H1 (cell line): ENCODE results near the gene CACNA1D. TPM values are rescaled to one million over a fixed set of nuclear protein-coding genes. Genes with fewer than 3 reads are reported as not detected.
A peak's percentile ranks its signal among the peaks of the same experiment; 100 is the strongest.

Source experiments
- CTCF ChIA-PET: fragments of 300-600 bp; sonication (Branson Sonifier 250); formaldehyde crosslinking; loops from one replicate; lab custom pipeline; 2021; ENCODE audit not compliant: partially characterized antibody; lab: Charles Lee
- POLR2A ChIA-PET: fragments of 300-600 bp; sonication (Branson Sonifier 250); formaldehyde crosslinking; loops from one replicate; lab custom pipeline; 2021; ENCODE audit warnings: inconsistent platforms; ENCODE audit not compliant: partially characterized antibody; lab: Charles Lee
- DNase-seq, 2 experiments: peaks; one replicate each; pipeline versions ENCODE4 v3.0.0 to v3.0.0-alpha.2; 2010 to 2022; ENCODE audit warnings: low spot score in 2 of 2, low read depth in 1 of 2, mixed read lengths in 1 of 2
- FAIRE-seq: peaks from 2 replicates; lab custom pipeline; 2011; peaks lifted over from hg19 to GRCh38; lab: Jason Lieb, UNC
- H2AFZ ChIP-seq: 2 replicates; pipeline ENCODE4 v1.8.1; 2012; ENCODE audit warnings: low read length, inconsistent platforms
- H2AK5ac ChIP-seq: 2 replicates; pipeline ENCODE4 v1.6.1; 2013; ENCODE audit warnings: low read depth, low read length
- H2BK120ac ChIP-seq: replicated peaks from 2 replicates; pipeline ENCODE3; 2013; ENCODE audit warnings: low read depth, low read length, inconsistent platforms
- H2BK12ac ChIP-seq: 2 replicates; pipeline ENCODE4 v1.6.1; 2013; ENCODE audit warnings: low read depth, low read length
- H2BK15ac ChIP-seq: 2 replicates; pipeline ENCODE4 v1.6.1; 2013; ENCODE audit warnings: low read length
- H2BK20ac ChIP-seq: 2 replicates; pipeline ENCODE4 v1.6.1; 2013; ENCODE audit warnings: low read length
- H2BK5ac ChIP-seq: 2 replicates; pipeline ENCODE4 v1.6.1; 2013; ENCODE audit warnings: low read depth, low read length
- H3K14ac ChIP-seq: 2 replicates; pipeline ENCODE4 v1.6.1; 2013; ENCODE audit warnings: inconsistent platforms; ENCODE audit not compliant: insufficient read length
- H3K18ac ChIP-seq: 2 replicates; pipeline ENCODE4 v1.6.1; 2013; ENCODE audit warnings: low read length; ENCODE audit errors: extremely low read depth
- H3K23ac ChIP-seq: 2 replicates; pipeline ENCODE4 v1.6.1; 2013; ENCODE audit warnings: inconsistent platforms; ENCODE audit not compliant: insufficient read length
- H3K23me2 ChIP-seq: 2 replicates; pipeline ENCODE4 v1.6.1; 2013; ENCODE audit warnings: low read depth, low read length
- H3K27ac ChIP-seq: 2 replicates; pipeline ENCODE4 v1.6.1; 2011; ENCODE audit warnings: low read depth, low read length, inconsistent platforms
- H3K27me3 ChIP-seq, 4 experiments: replicated peaks in 1 of 4; 1 replicate in 1 of 4; 2 replicates in 3 of 4; pipeline versions ENCODE4 v1.6.1 to v1.8.1; 2011 to 2013; ENCODE audit warnings: low read length in 3 of 4, mild to moderate bottlenecking in 3 of 4, inconsistent platforms in 2 of 4, mixed read lengths in 2 of 4, moderate library complexity in 1 of 4; ENCODE audit not compliant: control insufficient read depth in 3 of 4, insufficient read depth in 3 of 4; ENCODE audit errors: extremely low read depth in 1 of 4
- H3K36me3 ChIP-seq, 4 experiments: 2 replicates each; pipeline versions ENCODE4 v1.6.1 to v1.8.1; 2011 to 2013; ENCODE audit warnings: mild to moderate bottlenecking in 4 of 4, low read length in 3 of 4, moderate library complexity in 2 of 4, control low read depth in 1 of 4, inconsistent platforms in 1 of 4; ENCODE audit not compliant: insufficient read depth in 4 of 4, control insufficient read depth in 2 of 4
- H3K4ac ChIP-seq: replicated peaks from 2 replicates; pipeline ENCODE3; 2013; ENCODE audit warnings: low read length, low read depth, mixed read lengths, inconsistent platforms; ENCODE audit not compliant: insufficient read length
- H3K4me1 ChIP-seq, 4 experiments: replicated peaks in 1 of 4; 1 replicate in 1 of 4; 2 replicates in 3 of 4; pipeline versions ENCODE4 v1.6.1 to v1.8.1; 2011 to 2013; ENCODE audit warnings: low read length in 3 of 4, inconsistent platforms in 2 of 4, mixed read lengths in 1 of 4; ENCODE audit not compliant: insufficient read depth in 4 of 4, control insufficient read depth in 3 of 4
- H3K4me2 ChIP-seq, 2 experiments: 2 replicates each; pipeline versions ENCODE4 v1.6.1 to v1.8.1; 2011 to 2013; ENCODE audit warnings: low read depth in 2 of 2, low read length in 2 of 2, control low read depth in 1 of 2, inconsistent platforms in 1 of 2, mild to moderate bottlenecking in 1 of 2; ENCODE audit not compliant: insufficient read depth in 1 of 2
- H3K4me3 ChIP-seq, 4 experiments: fragments of 200-600, 300-600 bp in 1 of 4; sonication (generic), shearing (Covaris generic), sonication (Bioruptor Twin) in 1 of 4; 2 replicates each; pipeline versions ENCODE4 v1.5.1 to v1.8.1; 2011 to 2016; ENCODE audit warnings: low read length in 4 of 4, low read depth in 3 of 4, control low read depth in 2 of 4, inconsistent platforms in 2 of 4, mild to moderate bottlenecking in 2 of 4, mixed read lengths in 1 of 4, moderate library complexity in 1 of 4; ENCODE audit not compliant: insufficient read depth in 2 of 4; ENCODE audit errors: extremely low read depth in 1 of 4
- H3K56ac ChIP-seq: replicated peaks from 2 replicates; pipeline ENCODE3; 2013; ENCODE audit warnings: low read depth, mild to moderate bottlenecking, mixed read lengths, low read length, inconsistent platforms; ENCODE audit not compliant: insufficient read length
- H3K79me1 ChIP-seq: 2 replicates; pipeline ENCODE4 v1.6.1; 2013; ENCODE audit warnings: low read depth, low read length, control low read depth
- H3K79me2 ChIP-seq, 2 experiments: 2 replicates each; pipeline versions ENCODE4 v1.6.1 to v1.8.1; 2012 to 2013; ENCODE audit warnings: low read length in 2 of 2, mild to moderate bottlenecking in 2 of 2, inconsistent platforms in 1 of 2; ENCODE audit not compliant: insufficient read depth in 2 of 2, control insufficient read depth in 1 of 2
- H3K9ac ChIP-seq, 4 experiments: replicated peaks in 1 of 4; 1 replicate in 1 of 4; 2 replicates in 3 of 4; pipeline versions ENCODE4 v1.6.1 to v1.8.1; 2011 to 2013; ENCODE audit warnings: low read depth in 3 of 4, low read length in 3 of 4, control low read depth in 2 of 4, mild to moderate bottlenecking in 2 of 4, moderate library complexity in 2 of 4, inconsistent platforms in 1 of 4; ENCODE audit errors: extremely low read depth in 1 of 4
- H3K9me3 ChIP-seq, 2 experiments: 2 replicates each; pipeline versions ENCODE4 v1.6.1 to v1.8.1; 2012 to 2013; ENCODE audit warnings: mild to moderate bottlenecking in 2 of 2, moderate library complexity in 2 of 2, control low read depth in 1 of 2, inconsistent platforms in 1 of 2, low read depth in 1 of 2, low read length in 1 of 2, mixed read lengths in 1 of 2; ENCODE audit not compliant: insufficient read depth in 2 of 2
- H4K20me1 ChIP-seq, 2 experiments: replicated peaks in 1 of 2; 2 replicates each; pipeline versions ENCODE3 to v1.8.1; 2011 to 2013; ENCODE audit warnings: inconsistent platforms in 2 of 2, low read length in 2 of 2, mild to moderate bottlenecking in 1 of 2; ENCODE audit not compliant: insufficient read depth in 2 of 2, control insufficient read depth in 1 of 2
- H4K5ac ChIP-seq: 2 replicates; pipeline ENCODE4 v1.6.1; 2013; ENCODE audit warnings: low read length, low read depth, mixed read lengths, inconsistent platforms; ENCODE audit not compliant: insufficient read length
- H4K8ac ChIP-seq: 2 replicates; pipeline ENCODE4 v1.8.0; 2013; ENCODE audit warnings: mild to moderate bottlenecking, moderate library complexity, low read length, inconsistent platforms; ENCODE audit not compliant: insufficient read depth; ENCODE audit errors: extremely low read depth
- H4K91ac ChIP-seq: replicated peaks from 2 replicates; pipeline ENCODE3; 2013; ENCODE audit warnings: low read length, mixed read lengths, inconsistent platforms; ENCODE audit not compliant: insufficient read length
- BRCA1 ChIP-seq: IDR thresholded peaks from 2 replicates; pipeline ENCODE4 v1.6.1; 2012; ENCODE audit warnings: low read depth, low read length, improper control_type of control experiment
- CBX8 ChIP-seq: fragments of 300-800, 300-1000 bp; sonication (generic); IDR thresholded peaks from 2 replicates; pipeline ENCODE4 v1.7.1; 2016; ENCODE audit warnings: low read depth, low read length, borderline replicate concordance
- CHD1 ChIP-seq: IDR thresholded peaks from 2 replicates; pipeline ENCODE4 v1.6.1; 2012; ENCODE audit warnings: low read depth, low read length, improper control_type of control experiment
- CHD2 ChIP-seq: IDR thresholded peaks from 2 replicates; pipeline ENCODE4 v1.6.1; 2012; ENCODE audit warnings: low read length, improper control_type of control experiment
- CTCF ChIP-seq, 3 experiments: IDR thresholded peaks; 1 replicate in 2 of 3; 2 replicates in 1 of 3; pipeline versions ENCODE4 v1.5.1 to v1.6.1; 2011; ENCODE audit warnings: low read length in 3 of 3, mild to moderate bottlenecking in 3 of 3, inconsistent platforms in 2 of 3, low read depth in 1 of 3, moderate library complexity in 1 of 3; ENCODE audit not compliant: insufficient read depth in 1 of 3; ENCODE audit errors: control extremely low read depth in 1 of 3
- GTF2F1 ChIP-seq: IDR thresholded peaks from 2 replicates; pipeline ENCODE4 v1.6.1; 2012; ENCODE audit warnings: low read depth, low read length, improper control_type of control experiment, borderline replicate concordance
- KDM4A ChIP-seq: IDR thresholded peaks from one replicate; pipeline ENCODE4 v1.7.1; 2012; ENCODE audit warnings: low read depth, mild to moderate bottlenecking, moderate library complexity, low read length, inconsistent platforms; ENCODE audit not compliant: severe bottlenecking
- PHF8 ChIP-seq: fragments of 200-600 bp; sonication (generic); conservative IDR thresholded peaks from 2 replicates; pipeline ENCODE4 v1.7.1; 2012; ENCODE audit warnings: low read depth, mild to moderate bottlenecking, inconsistent platforms, low read length, moderate library complexity
- POLR2A ChIP-seq, 2 experiments: IDR thresholded peaks; 1 replicate in 1 of 2; 2 replicates in 1 of 2; pipeline ENCODE4 v1.6.1; 2011; ENCODE audit warnings: low read depth in 2 of 2, low read length in 2 of 2, mild to moderate bottlenecking in 2 of 2; ENCODE audit errors: control extremely low read depth in 1 of 2
- RFX5 ChIP-seq: IDR thresholded peaks from 2 replicates; pipeline ENCODE4 v1.6.1; 2011; ENCODE audit warnings: low read depth, low read length, improper control_type of control experiment, borderline replicate concordance
- SP2 ChIP-seq: IDR thresholded peaks from 2 replicates; pipeline ENCODE4 v1.6.1; 2012; ENCODE audit warnings: mild to moderate bottlenecking, low read length, inconsistent platforms
- SRF ChIP-seq: IDR thresholded peaks from 2 replicates; pipeline ENCODE4 v1.6.1; 2011; ENCODE audit warnings: mild to moderate bottlenecking, low read depth, low read length, moderate library complexity
- TAF1 ChIP-seq: IDR thresholded peaks from 2 replicates; pipeline ENCODE4 v1.6.1; 2011; ENCODE audit warnings: mild to moderate bottlenecking, low read depth, low read length
- WGBS, 2 experiments: shearing (Covaris generic) in 1 of 2; methylation state at CpG; one replicate each; pipeline versions ENCODE4 v1.1.6 to v1.1.7; 2013 to 2015; ENCODE audit warnings: low lambda C conversion rate in 2 of 2, mixed read lengths in 2 of 2, inconsistent platforms in 1 of 2, low coverage in 1 of 2, missing lambda C conversion rate in 1 of 2; ENCODE audit not compliant: insufficient replicate concordance in 2 of 2, insufficient coverage in 1 of 2, insufficient read length in 1 of 2; ENCODE audit errors: extremely low coverage in 1 of 2, missing lambda C conversion rate in 1 of 2; 5-methylcytosine and 5-hydroxymethylcytosine counted together
- polyA plus RNA-seq, 7 experiments: library from polyadenylated mRNA; depleted of rRNA in 3 of 7; stranded (reverse) in 5 of 7; unstranded in 2 of 7; fragments of >200 nt in 5 of 7; fragments of 200-250 nt in 2 of 7; gene quantifications; 1 replicate in 5 of 7; 2 replicates in 1 of 7; 4 replicates in 1 of 7; pipeline versions ENCODE4 v1.2.1 to v1.2.3, GENCODE V29; 2011 to 2013; ENCODE audit warnings: missing spikeins in 2 of 7, mixed read lengths in 2 of 7
- total RNA-seq: library from RNA; stranded (reverse); fragmentation: NEBNext Ultra II Directional; extraction: Animal tissue kit (Norgen Biotek cat#: 25700); gene quantifications from 2 replicates; pipeline ENCODE4 v1.2.1, GENCODE V29; 2021

The CACNA1D gene
- total and polyA plus RNA-seq, 2 of the 8 experiments (the other 6 are each of a cell fraction or from before 2014, with no cell fraction given) = 2.0 to 2.9 TPM

GRCh38 chr3:53688989-53689388, 194.6 kb downstream of the CACNA1D start:
- no peak overlapping the region for H3K4me3 ChIP-seq
- H2AK5ac ChIP-seq = no peak overlapping the region
- H2BK120ac ChIP-seq = no peak overlapping the region
- no peaks in the 10 kb centered on the region for H3K79me2 ChIP-seq
- H2BK5ac ChIP-seq = no peak overlapping the region
- peak in 1 of 2 experiments; percentile 43 for DNase-seq
- no peak overlapping the region for H2AFZ ChIP-seq
- H3K79me1 ChIP-seq = no peaks in the 10 kb centered on the region
- H2BK15ac ChIP-seq = no peak overlapping the region
- H3K18ac ChIP-seq = no peak overlapping the region
- no peaks in the 10 kb centered on the region for H3K27me3 ChIP-seq
- no peak overlapping the region for H2BK12ac ChIP-seq
- no peak overlapping the region for H3K23ac ChIP-seq
- H3K4ac ChIP-seq = no peak overlapping the region
- no peak overlapping the region for H4K91ac ChIP-seq
- peak overlapping the region; percentile 21 for H4K5ac ChIP-seq
- no peak overlapping the region for H2BK20ac ChIP-seq
- H3K36me3 ChIP-seq = no peaks in the 10 kb centered on the region
- ChIA-PET POLR2A (no interaction called here), CTCF (interaction anchor here (0.7 to 2.9 kb wide), 9 partner anchors 9 to 231 kb away, joined by 3 to 18 read pairs (median 5); no protein-coding TSS in a partner anchor)
- H3K9ac ChIP-seq = no peak overlapping the region
- H3K14ac ChIP-seq = no peak overlapping the region
- peak overlapping the region; percentile 57; the same call in 1 of the 2 replicates for H4K8ac ChIP-seq
- no peaks in the 10 kb centered on the region; a peak in 1 of 7 replicates for H3K4me1 ChIP-seq
- WGBS, 2 experiments = 85% methylated on average over 5 of the region's 5 CpGs; no CpG with 5 or more reads in 1 of the 2 experiments
- H3K9me3 ChIP-seq = no peaks in the 10 kb centered on the region
- H3K56ac ChIP-seq = no peak overlapping the region
- H3K23me2 ChIP-seq = no peaks in the 10 kb centered on the region
- FAIRE-seq = no peak
- no peak overlapping the region for H3K27ac ChIP-seq
- H4K20me1 ChIP-seq = no peaks in the 10 kb centered on the region
- no peak overlapping the region for H3K4me2 ChIP-seq
- TF ChIP-seq KDM4A = no peak
- TF ChIP-seq TAF1 = no peak
- TF ChIP-seq CTCF (IDR thresholded peaks at IDR 0.05; ENCODE audit: control extremely low read depth in 1 of 3, insufficient read depth in 1 of 3, low read depth in 1 of 3, low read length in 3 of 3) = peak; percentile 0 to 46 (median 34); a peak in 2 of 4 replicates
- TF ChIP-seq GTF2F1 = no peak
- no peak for TF ChIP-seq RFX5
- TF ChIP-seq PHF8 = no peak
- TF ChIP-seq CBX8 = no peak
- no peak for TF ChIP-seq POLR2A (IDR thresholded peaks at IDR 0.05; ENCODE audit: control extremely low read depth in 1 of 2, low read depth in 2 of 2, low read length in 2 of 2)
- TF ChIP-seq SP2 = no peak
- no peak for TF ChIP-seq SRF
- no peak for TF ChIP-seq CHD2
- TF ChIP-seq CHD1 = no peak
- no peak for TF ChIP-seq BRCA1
